HG03135 (cell line): Measurements from ENCODE around the gene AGMAT.

Experiments
- ATAC-seq: cut with Tn5 transposase; IDR thresholded peaks from one replicate; pipeline ENCODE4 v1.9.1; 2021; ENCODE audit warnings: mild to moderate bottlenecking, moderate library complexity; ENCODE audit not compliant: unreplicated experiment

The AGMAT gene

DNA sequence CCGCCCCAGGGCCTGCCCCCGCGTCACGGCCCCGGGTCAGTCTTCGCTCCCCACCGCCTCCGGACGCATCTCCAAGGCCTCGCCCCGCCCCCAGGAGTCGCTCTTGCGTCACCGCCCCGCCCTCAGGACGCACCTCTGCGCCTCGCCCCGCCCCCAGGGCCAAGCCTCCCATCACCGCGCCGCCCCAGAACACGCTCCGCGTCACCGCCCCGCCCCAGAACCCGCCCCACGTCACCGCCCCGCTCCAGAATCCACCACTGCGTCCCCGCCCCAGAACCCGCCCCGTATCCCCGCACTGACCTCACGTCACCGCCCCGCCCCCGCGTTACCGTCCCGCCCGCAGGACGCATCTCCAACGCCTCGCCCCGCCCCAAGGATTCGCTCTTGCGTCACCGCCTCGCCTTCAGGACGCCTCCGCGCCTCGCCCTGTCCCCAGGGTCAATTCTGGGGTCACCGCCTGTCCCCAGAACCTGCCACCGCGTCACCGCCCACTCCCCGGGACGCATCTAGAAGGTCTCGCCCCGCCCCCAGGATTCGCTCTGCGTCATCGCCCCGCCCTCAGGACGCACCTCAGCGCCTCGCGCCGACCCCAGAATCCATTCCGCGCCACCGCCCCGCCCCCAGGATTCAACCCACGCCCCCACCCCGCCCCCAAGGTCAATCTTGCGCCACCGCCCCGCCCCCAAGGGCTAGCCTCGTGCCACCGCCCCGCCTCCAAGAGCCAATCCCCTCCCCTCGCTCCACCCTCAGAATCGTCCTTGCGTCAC lies 60.4 kb downstream of the AGMAT start:
- peak; percentile 45 for ATAC-seq

DNA sequence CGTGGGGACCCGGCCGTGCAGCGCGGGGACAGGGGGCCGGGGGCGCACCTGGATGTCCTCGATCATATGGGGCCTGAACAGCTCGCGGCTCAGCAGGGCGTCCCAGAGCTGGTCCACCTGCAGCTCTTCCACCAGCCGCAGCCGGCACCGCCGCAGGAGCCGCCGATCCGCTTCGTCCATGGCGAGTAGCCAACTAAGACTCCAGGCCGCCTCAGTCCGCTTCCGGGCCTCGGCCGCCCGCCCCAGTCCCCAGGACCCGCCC lies 60.9 kb downstream of the AGMAT start, which contains the start of gene CASP9:
Gene CASP9 (minus strand): TSS at position 195 of the 262 bp plus-strand sequence. CDS start 15 bp downstream, at position 180.
- no peak for ATAC-seq

DNA sequence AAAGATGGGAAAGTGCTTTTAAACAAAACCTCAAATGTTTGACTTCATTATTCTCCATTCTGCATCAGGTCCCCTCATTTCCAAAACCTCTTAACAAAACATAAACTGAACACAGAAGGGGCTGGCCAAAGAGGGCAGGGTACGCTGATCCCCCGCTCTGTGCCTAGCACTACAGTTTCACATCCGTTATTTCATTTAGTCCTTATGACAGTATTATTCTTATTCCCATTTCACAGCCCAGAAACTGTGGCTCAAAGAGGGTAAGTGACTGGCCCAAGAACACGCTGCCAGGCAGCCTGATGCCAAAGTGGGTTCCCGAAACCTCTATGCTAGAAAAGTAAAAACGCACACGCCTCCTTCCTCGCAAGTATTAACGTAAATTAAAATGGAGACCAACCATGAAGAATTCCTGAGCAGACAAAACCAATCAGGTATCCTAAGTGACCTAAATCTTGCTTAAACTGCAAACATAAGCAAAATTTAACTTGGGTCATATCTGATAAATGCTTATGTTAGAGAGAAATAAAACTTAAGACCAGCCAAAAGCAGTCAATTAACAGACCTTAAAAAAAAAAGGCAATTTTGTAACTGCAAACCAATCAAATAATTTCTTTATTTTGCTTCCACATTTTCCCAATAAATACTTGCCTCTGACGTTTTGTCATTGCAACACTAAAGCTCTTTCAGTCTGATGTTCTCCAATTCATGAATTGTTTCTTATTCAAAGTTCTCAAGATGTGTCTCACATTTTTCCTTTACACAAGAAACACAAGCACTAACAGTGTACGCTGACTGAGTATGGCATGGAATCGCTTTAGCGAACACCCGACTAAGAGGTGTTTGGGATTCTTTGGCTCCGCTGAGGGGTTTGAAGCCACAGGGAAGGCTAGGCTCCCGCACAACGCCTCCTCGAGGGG lies 61.5 kb downstream of the AGMAT start:
- ATAC-seq: no peak

DNA sequence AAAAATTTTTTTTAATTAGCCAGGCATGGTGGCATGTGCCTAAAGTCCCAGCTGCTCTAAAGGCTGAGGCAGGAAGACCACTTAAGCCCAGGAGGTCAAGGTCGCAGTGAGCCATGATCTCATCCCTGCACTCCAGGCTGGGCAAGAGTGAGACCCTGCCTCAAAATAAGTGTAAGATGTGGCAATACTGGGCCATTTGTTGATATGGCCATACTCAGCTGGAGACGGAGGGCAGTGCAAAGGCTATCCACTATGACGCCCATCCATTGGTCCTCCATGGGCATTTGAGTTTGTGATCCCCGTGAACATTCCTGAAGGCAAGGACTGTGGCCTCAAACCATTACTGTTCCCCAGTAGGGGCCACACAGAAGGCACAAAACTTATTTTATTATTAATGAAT lies 62.3 kb downstream of the AGMAT start:
- no peak for ATAC-seq
